ENCODE data around the gene LCN6.
"Not testable (repeated sequence)": the region's sequence is repeated elsewhere in the genome, so short reads cannot be mapped to it uniquely, and the experiment has no call there.

LCN6 gene

GRCh38 chr9:136704741-136705140 lies 43.6 kb downstream of the LCN6 start:
- DNase-seq, result not testable (repeated sequence)

GRCh38 chr9:136703276-136703860 lies 45.0 kb downstream of the LCN6 start:
- no peak for DNase-seq

GRCh38 chr9:136701668-136702053 lies 46.7 kb downstream of the LCN6 start:
- no peak for DNase-seq

- no peak for DNase-seq
Observed at GRCh38 chr9:136700959-136701667, 47.2 kb downstream of the LCN6 start.

GRCh38 chr9:136700304-136700703 lies 48.0 kb downstream of the LCN6 start:
- no peak for DNase-seq

- no peak for DNase-seq
Observed at GRCh38 chr9:136698635-136699246, 49.6 kb downstream of the LCN6 start.

- no peak for DNase-seq
Observed at GRCh38 chr9:136697821-136698526, 50.4 kb downstream of the LCN6 start.

GRCh38 chr9:136697146-136697820 lies 51.0 kb downstream of the LCN6 start:
- DNase-seq, result no peak

GRCh38 chr9:136696502-136696901 lies 51.8 kb downstream of the LCN6 start:
- DNase-seq, result no peak

- no peak for DNase-seq
Observed at GRCh38 chr9:136695955-136696354, 52.4 kb downstream of the LCN6 start.

- DNase-seq, result no peak
Observed at GRCh38 chr9:136695435-136695895, 52.9 kb downstream of the LCN6 start.

- no peak for DNase-seq
Observed at GRCh38 chr9:136694872-136695247, 53.5 kb downstream of the LCN6 start.

- DNase-seq, result no peak
Observed at GRCh38 chr9:136694163-136694871, 54.0 kb downstream of the LCN6 start.
